Measurements from ENCODE around the gene EEFSEC. TPM values are rescaled to one million over a fixed set of nuclear protein-coding genes. Genes with fewer than 3 reads are reported as not detected.
A peak's percentile ranks its signal among the peaks of the same experiment; 100 is the strongest.

The EEFSEC gene
- total RNA-seq, 1 experiment from 2014 or later, result 14.6 TPM

DNA sequence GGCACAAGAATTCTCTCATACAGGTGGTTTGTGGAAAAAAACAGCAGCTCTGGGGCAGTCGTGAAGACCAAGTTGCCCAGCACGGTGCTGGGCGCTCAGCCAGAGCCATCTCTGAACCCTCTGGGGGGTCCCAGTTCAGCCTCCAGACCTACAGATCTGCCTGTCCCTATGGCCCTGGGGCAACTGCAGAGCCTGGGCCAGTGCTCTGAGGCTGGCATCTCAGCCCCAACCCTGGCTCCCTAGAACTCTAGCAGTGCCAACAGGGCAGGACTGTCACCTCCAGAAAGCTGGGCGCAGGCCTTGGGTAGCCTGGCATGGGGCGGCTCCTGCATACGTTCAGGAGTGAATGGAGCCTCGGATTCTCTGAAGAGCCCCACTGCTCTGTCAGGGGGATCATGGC lies 268.7 kb downstream of the EEFSEC start:
- no peaks in the 10 kb centered on the region for H3K9me3 Mint-ChIP-seq (ENCODE audit: unreplicated experiment)
- TF ChIP-seq, protein P1, sequence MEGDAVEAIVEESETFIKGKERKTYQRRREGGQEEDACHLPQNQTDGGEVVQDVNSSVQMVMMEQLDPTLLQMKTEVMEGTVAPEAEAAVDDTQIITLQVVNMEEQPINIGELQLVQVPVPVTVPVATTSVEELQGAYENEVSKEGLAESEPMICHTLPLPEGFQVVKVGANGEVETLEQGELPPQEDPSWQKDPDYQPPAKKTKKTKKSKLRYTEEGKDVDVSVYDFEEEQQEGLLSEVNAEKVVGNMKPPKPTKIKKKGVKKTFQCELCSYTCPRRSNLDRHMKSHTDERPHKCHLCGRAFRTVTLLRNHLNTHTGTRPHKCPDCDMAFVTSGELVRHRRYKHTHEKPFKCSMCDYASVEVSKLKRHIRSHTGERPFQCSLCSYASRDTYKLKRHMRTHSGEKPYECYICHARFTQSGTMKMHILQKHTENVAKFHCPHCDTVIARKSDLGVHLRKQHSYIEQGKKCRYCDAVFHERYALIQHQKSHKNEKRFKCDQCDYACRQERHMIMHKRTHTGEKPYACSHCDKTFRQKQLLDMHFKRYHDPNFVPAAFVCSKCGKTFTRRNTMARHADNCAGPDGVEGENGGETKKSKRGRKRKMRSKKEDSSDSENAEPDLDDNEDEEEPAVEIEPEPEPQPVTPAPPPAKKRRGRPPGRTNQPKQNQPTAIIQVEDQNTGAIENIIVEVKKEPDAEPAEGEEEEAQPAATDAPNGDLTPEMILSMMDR (IDR thresholded peaks at IDR 0.05; ENCODE audit: unreplicated experiment), result no peak
- ChIA-PET CTCF (interaction anchor here (1.3 kb wide), 1 partner anchor 187 kb away, joined by 4 read pairs; no protein-coding TSS in a partner anchor), POLR2A (no interaction called here)
- H3K27ac Mint-ChIP-seq (ENCODE audit: low read depth, unreplicated experiment), result no peak overlapping the region
- H3K27me3 Mint-ChIP-seq (ENCODE audit: insufficient read depth, unreplicated experiment), result peaks cover 37% of the 10 kb centered on the region
- no TSS peak for BruUV-seq (replicated peaks)
- H3K4me1 Mint-ChIP-seq (ENCODE audit: insufficient read depth, unreplicated experiment), result peaks cover 12% of the 10 kb centered on the region
- H3K4me3 Mint-ChIP-seq (ENCODE audit: unreplicated experiment), result no peak overlapping the region
- DNase-seq (ENCODE audit: unreplicated experiment), result no peak
- intact Hi-C loops (cut with micrococcal nuclease), result no loop called here
- H3K36me3 Mint-ChIP-seq (ENCODE audit: insufficient read depth, unreplicated experiment), result no peaks in the 10 kb centered on the region

DNA sequence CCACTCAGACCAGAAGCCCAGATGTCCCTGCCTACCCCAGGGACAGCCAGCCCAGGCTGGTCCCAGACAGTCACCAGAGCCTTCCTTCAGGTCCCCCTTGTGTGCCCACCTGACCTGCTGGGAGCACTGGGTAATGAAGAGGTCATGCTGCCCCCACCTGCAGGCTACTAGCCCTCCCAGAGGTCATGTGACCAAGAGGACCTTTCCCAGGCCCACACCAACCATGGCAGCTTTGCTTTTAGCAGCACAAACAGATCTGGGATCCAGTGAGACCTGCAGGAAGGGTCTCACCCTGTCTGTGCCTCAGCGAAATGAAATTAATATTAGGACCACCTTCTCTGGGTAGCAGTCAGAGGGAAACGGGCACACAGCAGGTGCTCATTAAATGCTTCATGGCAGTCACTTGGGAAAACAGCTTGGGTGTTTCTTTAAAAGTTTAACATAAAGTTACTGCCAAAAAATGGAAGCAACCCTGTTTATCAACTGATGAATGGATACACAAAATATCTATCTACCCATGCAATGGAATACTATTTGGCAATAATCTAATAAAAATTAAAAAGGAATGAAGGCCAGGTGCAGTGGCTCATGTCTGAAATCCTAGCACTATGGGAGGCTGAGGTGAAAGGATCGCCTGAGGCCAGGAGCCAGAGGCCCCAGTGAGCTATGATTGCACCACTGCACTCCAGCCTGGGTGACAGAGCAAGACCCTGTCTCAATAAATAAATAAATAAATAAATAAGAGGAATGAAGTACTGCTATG lies 269.7 kb downstream of the EEFSEC start:
- ChIA-PET POLR2A (no interaction called here), CTCF (interaction anchor here (0.7 kb wide), 1 partner anchor 183 kb away, joined by 4 read pairs; no protein-coding TSS in a partner anchor)
- TF ChIP-seq, protein P1 (IDR thresholded peaks at IDR 0.05; ENCODE audit: unreplicated experiment), result no peak
- Mint-ChIP-seq H3K9me3 (ENCODE audit: unreplicated experiment) (no peaks in the 10 kb centered on the region), H3K36me3 (ENCODE audit: insufficient read depth, unreplicated experiment) (peaks cover 2% of the 10 kb centered on the region), H3K4me1 (ENCODE audit: insufficient read depth, unreplicated experiment) (peaks cover 4% of the 10 kb centered on the region), H3K27ac (ENCODE audit: low read depth, unreplicated experiment) (no peak overlapping the region), H3K27me3 (ENCODE audit: insufficient read depth, unreplicated experiment) (peaks cover 37% of the 10 kb centered on the region), H3K4me3 (ENCODE audit: unreplicated experiment) (no peak overlapping the region)
- intact Hi-C loops (cut with micrococcal nuclease), result no loop called here
- no peak for DNase-seq (ENCODE audit: unreplicated experiment)
- no TSS peak for BruUV-seq (replicated peaks)

DNA sequence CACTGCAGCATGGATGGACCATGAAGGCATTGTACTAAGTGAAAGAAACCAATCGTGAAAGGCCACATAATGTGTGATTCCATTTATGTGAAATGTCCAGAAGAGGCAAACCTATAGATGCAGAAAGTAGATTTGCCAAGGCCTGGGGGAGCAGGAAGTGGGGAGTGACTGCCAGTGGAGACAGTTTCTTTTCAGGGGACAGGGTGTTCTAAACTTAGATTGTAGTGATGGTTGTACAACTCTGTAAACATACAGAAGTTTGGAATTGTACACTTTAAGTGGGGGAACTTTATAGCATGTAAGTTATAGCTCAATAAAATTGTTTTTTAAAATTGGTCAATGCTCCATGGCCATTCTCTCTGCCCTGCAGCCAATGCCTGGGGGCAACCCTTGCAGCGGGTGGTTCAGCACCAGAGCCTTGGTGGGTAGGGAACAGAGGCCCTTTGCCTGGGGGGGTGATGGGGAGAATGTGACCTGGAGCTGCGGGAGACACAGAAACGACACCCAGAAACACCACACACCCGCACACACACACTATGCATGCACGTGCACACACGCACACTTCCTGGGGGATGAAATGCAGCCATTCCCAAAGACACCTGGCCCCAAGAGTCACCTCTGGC lies 270.4 kb downstream of the EEFSEC start:
- POLR2A ChIA-PET, result no interaction called here
- TF ChIP-seq, protein P1 (IDR thresholded peaks at IDR 0.05; ENCODE audit: unreplicated experiment), result no peak
- no peak overlapping the region for H3K27ac Mint-ChIP-seq (ENCODE audit: low read depth, unreplicated experiment)

DNA sequence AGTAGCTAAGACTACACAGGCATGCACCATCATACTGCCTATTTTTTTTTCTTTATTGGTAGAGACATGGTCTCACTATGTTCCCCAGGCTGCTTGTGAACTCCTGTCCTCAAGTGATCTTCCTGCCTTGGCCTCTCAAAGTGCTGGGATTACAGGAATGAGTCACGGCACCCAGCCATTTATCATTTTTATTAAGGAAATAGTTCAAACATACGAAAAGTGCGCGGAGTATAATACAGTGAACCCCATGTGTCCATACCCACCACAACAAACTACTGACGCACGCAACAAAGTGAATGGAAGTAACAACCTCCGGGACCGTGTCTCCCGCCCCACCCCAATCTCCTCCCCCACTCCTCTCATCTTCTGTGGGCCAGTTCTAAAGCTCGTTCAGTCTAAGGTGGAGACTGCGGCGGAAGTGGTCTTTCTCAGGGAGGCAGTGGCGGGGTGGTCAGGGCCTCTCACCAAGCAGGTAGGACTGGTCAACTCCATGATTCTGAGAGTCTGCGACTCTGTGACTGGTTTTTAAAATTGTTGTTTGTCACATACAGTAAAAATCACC lies 271.3 kb downstream of the EEFSEC start:
- Mint-ChIP-seq H3K27me3 (ENCODE audit: insufficient read depth, unreplicated experiment) (peaks cover 26% of the 10 kb centered on the region), H3K4me3 (ENCODE audit: unreplicated experiment) (no peak overlapping the region), H3K36me3 (ENCODE audit: insufficient read depth, unreplicated experiment) (peaks cover 11% of the 10 kb centered on the region), H3K9me3 (ENCODE audit: unreplicated experiment) (no peaks in the 10 kb centered on the region), H3K4me1 (ENCODE audit: insufficient read depth, unreplicated experiment) (no peaks in the 10 kb centered on the region), H3K27ac (ENCODE audit: low read depth, unreplicated experiment) (no peak overlapping the region)
- intact Hi-C loops (cut with micrococcal nuclease), result no loop called here
- TF ChIP-seq, protein P1 (IDR thresholded peaks at IDR 0.05; ENCODE audit: unreplicated experiment), result no peak
- DNase-seq (ENCODE audit: unreplicated experiment), result peak; percentile 19
- ChIA-PET POLR2A (interaction anchor here (1.2 kb wide), 1 partner anchor 9 kb away, joined by 3 read pairs; no protein-coding TSS in a partner anchor), CTCF (interaction anchor here (0.5 to 4.6 kb wide), 7 partner anchors 14 to 850 kb away, joined by 3 to 67 read pairs (median 3); no protein-coding TSS in a partner anchor)
- BruUV-seq (replicated peaks), result no TSS peak

More for the DNA sequence above, 270.4 kb downstream of the EEFSEC start:
- DNase-seq (ENCODE audit: unreplicated experiment), result no peak
- Mint-ChIP-seq H3K4me3 (ENCODE audit: unreplicated experiment) (no peak overlapping the region), H3K4me1 (ENCODE audit: insufficient read depth, unreplicated experiment) (no peaks in the 10 kb centered on the region), H3K27me3 (ENCODE audit: insufficient read depth, unreplicated experiment) (peaks cover 32% of the 10 kb centered on the region), H3K9me3 (ENCODE audit: unreplicated experiment) (no peaks in the 10 kb centered on the region), H3K36me3 (ENCODE audit: insufficient read depth, unreplicated experiment) (peaks cover 9% of the 10 kb centered on the region)
- intact Hi-C loops (cut with micrococcal nuclease), result no loop called here
- no TSS peak for BruUV-seq (replicated peaks)
- CTCF ChIA-PET, result interaction anchor here (4.3 kb wide), 1 partner anchor 75 kb away, joined by 26 read pairs; no protein-coding TSS in a partner anchor

Data from MCF 10A (cell line).